ENCODE data around the gene SELENBP1. TPM values are rescaled to one million over a fixed set of nuclear protein-coding genes. Genes with fewer than 3 reads are reported as not detected.

Gene SELENBP1
- total and polyA plus RNA-seq, 9 of the 15 experiments (the other 6 are each of a cell fraction or from before 2014, with no cell fraction given), result 25.8 to 81.2 (median 47.1) TPM

GRCh38 chr1:151336556-151336955 lies 35.9 kb downstream of the SELENBP1 start:
- POLR2A ChIA-PET, result interaction anchor here (1.1 to 1.5 kb wide), 3 partner anchors 9 to 48 kb away, joined by 3 to 8 read pairs (median 3); partner anchors contain the start of gene PI4KB
- CTCF ChIA-PET (ENCODE audit: low intra/inter-chr PET ratio), result no interaction called here
- Histone ChIP-seq H3K4me1 (replicated peaks in 1 of 2; ENCODE audit: control insufficient read depth in 2 of 2, insufficient read depth in 2 of 2, low read length in 2 of 2) (no peaks in the 10 kb centered on the region; a peak in 1 of 5 replicates), H3K9me1 (ENCODE audit: control insufficient read depth, insufficient read depth, low read length) (no peaks in the 10 kb centered on the region), H3K4me3 (no peak overlapping the region), H3K36me3 (ENCODE audit: control insufficient read depth, insufficient read depth, low read length) (no peaks in the 10 kb centered on the region), H3K4me2 (ENCODE audit: insufficient read depth, low read length) (no peak overlapping the region), H3K9me3 (replicated peaks; ENCODE audit: control insufficient read depth, insufficient read depth, low read depth, low read length) (no peaks in the 10 kb centered on the region), H2AFZ (ENCODE audit: low read depth, low read length) (no peak overlapping the region), H3K9ac (ENCODE audit: insufficient read depth in 1 of 2, low read depth in 2 of 2, low read length in 2 of 2) (no peak overlapping the region), H3K27ac (ENCODE audit: extremely low read depth, low read depth, low read length) (no peak overlapping the region), H3K27me3 (ENCODE audit: control insufficient read depth in 2 of 2, insufficient read depth in 2 of 2, low read length in 2 of 2) (no peaks in the 10 kb centered on the region), H3K79me2 (ENCODE audit: control insufficient read depth, insufficient read depth, low read length) (no peaks in the 10 kb centered on the region), H4K20me1 (replicated peaks; ENCODE audit: control insufficient read depth, insufficient read depth, low read length) (no peaks in the 10 kb centered on the region)
- intact Hi-C loops (cut with micrococcal nuclease), result no loop called here
- FAIRE-seq, result no peak
- ATAC-seq, result no peak
- in situ Hi-C loops (cut with MboI), result loop anchor here (5.0 kb wide), 1 partner anchor 34 kb away; no protein-coding TSS in a partner anchor
- DNase-seq (ENCODE audit: extremely low read depth in 1 of 4, low spot score in 3 of 4), result no peak
- TF ChIP-seq BRD9 (IDR thresholded peaks at IDR 0.05; ENCODE audit: low read depth, partially characterized antibody) (no peak), POLR2H (tag; IDR thresholded peaks at IDR 0.05; ENCODE audit: low read depth) (no peak)
- WGBS (ENCODE audit: insufficient coverage, low coverage, missing lambda C conversion rate), result 55% methylated on average over 3 of the region's 3 CpGs
- no TSS peak for BruUV-seq (replicated peaks)

- no peak for FAIRE-seq
- Histone ChIP-seq H3K27ac (ENCODE audit: extremely low read depth, low read depth, low read length) (no peak overlapping the region), H3K9me3 (replicated peaks; ENCODE audit: control insufficient read depth, insufficient read depth, low read depth, low read length) (no peaks in the 10 kb centered on the region), H3K9me1 (ENCODE audit: control insufficient read depth, insufficient read depth, low read length) (no peaks in the 10 kb centered on the region), H3K79me2 (ENCODE audit: control insufficient read depth, insufficient read depth, low read length) (no peaks in the 10 kb centered on the region), H3K4me3 (no peak overlapping the region), H4K20me1 (replicated peaks; ENCODE audit: control insufficient read depth, insufficient read depth, low read length) (no peaks in the 10 kb centered on the region), H3K27me3 (ENCODE audit: control insufficient read depth in 2 of 2, insufficient read depth in 2 of 2, low read length in 2 of 2) (no peaks in the 10 kb centered on the region), H3K36me3 (ENCODE audit: control insufficient read depth, insufficient read depth, low read length) (no peaks in the 10 kb centered on the region), H2AFZ (ENCODE audit: low read depth, low read length) (no peak overlapping the region), H3K4me2 (ENCODE audit: insufficient read depth, low read length) (no peak overlapping the region), H3K4me1 (replicated peaks in 1 of 2; ENCODE audit: control insufficient read depth in 2 of 2, insufficient read depth in 2 of 2, low read length in 2 of 2) (no peaks in the 10 kb centered on the region), H3K9ac (ENCODE audit: insufficient read depth in 1 of 2, low read depth in 2 of 2, low read length in 2 of 2) (no peak overlapping the region)
- 40% methylated on average over 5 of the region's 5 CpGs for WGBS (ENCODE audit: insufficient coverage, low coverage, missing lambda C conversion rate)
- ChIA-PET CTCF (ENCODE audit: low intra/inter-chr PET ratio) (no interaction called here), POLR2A (interaction anchor here (1.8 kb wide), 1 partner anchor 22 kb away, joined by 10 read pairs; no protein-coding TSS in a partner anchor)
- no peak for DNase-seq (ENCODE audit: extremely low read depth in 1 of 4, low spot score in 3 of 4)
- intact Hi-C loops (cut with micrococcal nuclease), result no loop called here
- no peak for TF ChIP-seq ZNF830 (CRISPR knock-in tag; IDR thresholded peaks at IDR 0.05)
- TF ChIP-seq MEF2D (tag; conservative IDR thresholded peaks at IDR 0.05; ENCODE audit: low read depth), result no peak
- TF ChIP-seq PRDM10 (IDR thresholded peaks at IDR 0.05; ENCODE audit: partially characterized antibody), result peak; percentile 87
- in situ Hi-C loops (cut with MboI), result loop anchor here (5.0 kb wide), 1 partner anchor 33 kb away; no protein-coding TSS in a partner anchor
- no peak for ATAC-seq
- no TSS peak for BruUV-seq (replicated peaks)
Observed at GRCh38 chr1:151334822-151335221, 37.7 kb downstream of the SELENBP1 start.
